HG03108 (cell line): ENCODE results near the gene GIT1.
A peak's percentile ranks its signal among the peaks of the same experiment; 100 is the strongest.
"Not testable (repeated sequence)": the region's sequence is repeated elsewhere in the genome, so short reads cannot be mapped to it uniquely, and the experiment has no call there.

Source experiments
- ATAC-seq: cut with Tn5 transposase; IDR thresholded peaks from one replicate; pipeline ENCODE4 v1.9.1; 2021; ENCODE audit warnings: moderate library complexity; ENCODE audit not compliant: unreplicated experiment

Gene GIT1

DNA sequence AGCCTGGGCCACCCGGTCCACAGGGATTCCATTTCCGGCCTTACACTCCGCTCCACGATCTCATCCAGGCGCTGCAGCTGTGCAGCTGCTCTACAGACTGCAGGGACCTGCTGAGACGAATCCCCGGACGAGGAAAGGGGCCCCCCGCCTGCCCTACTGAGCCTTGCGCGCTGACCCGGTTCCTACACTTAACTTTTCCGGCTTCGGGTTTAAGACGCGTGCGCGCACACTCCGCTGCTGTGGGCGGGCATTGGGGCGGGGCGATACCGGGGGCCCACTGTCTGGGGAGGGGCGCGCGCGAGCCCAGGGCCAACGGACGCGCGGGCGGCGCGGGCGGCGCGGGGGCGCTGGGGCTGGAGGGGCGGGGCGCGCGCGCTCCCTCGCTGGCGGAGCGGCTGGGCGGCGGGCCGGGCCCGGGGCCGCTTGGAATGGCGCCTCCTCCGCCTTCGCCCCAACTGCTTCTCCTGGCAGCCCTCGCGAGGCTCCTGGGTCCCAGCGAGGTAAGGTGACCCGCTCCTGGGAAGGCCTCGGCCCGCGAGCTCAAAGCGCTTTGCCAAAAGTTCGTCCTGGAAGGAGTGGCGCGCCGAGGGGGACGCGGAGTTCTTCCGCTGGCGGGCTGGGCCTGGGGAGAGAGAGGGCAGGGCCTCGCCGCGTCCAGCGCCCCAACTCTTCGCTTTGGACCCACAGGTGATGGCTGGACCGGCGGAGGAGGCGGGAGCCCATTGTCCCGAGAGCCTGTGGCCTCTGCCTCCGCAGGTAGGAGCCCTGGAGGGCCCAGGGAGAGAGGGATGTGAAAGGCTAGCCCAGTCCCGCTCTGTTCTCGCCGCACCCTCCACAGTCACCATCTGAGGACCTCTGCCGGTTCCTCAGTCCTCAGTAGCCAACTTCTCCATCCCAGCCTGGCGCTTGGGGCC, 20.9 kb downstream of the GIT1 start, which contains the start of gene TP53I13:
Gene TP53I13, plus strand, starts transcription at position 371 of the 914 bp plus-strand sequence. Its CDS starts 58 bp downstream, at position 429.
- ATAC-seq: peak; percentile 34

DNA sequence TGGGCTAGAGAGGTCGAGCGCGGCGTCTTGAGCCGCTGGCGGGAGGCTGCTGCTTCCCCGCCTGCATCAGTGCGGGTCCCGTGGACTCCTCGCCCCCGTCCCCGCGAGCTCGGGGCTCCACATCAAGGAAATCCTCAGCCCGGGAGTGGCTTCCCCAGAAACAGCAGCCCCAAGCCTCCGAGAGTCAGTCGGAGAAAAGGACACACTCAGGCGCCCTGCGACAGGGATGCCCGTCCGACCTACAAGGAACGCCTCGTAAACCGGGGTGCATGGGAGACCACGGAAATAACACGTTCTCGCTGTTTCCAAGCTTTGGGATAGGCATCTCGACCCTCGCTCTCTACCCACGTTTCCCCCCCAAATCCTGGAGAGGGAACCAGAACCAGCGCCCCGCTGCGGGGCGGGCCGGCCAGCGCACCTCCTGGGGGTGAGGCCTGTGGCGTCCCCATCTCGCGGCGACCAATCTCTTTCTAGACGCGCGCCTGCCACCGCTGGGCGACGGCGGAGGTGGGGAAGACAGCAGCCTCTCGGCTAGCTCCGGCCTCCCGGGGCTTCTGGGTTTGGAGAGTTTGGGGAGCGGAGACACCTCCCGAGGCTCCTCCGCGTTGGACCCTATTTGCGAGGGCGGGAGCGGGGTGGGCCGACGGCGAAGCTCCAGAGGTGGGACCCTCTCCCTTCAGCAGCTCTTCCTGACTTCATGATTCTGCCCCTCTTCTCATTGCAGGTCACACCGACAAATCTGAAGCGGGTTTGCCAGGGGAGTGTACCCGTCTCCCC, 21.7 kb downstream of the GIT1 start:
- peak; percentile 36 for ATAC-seq

DNA sequence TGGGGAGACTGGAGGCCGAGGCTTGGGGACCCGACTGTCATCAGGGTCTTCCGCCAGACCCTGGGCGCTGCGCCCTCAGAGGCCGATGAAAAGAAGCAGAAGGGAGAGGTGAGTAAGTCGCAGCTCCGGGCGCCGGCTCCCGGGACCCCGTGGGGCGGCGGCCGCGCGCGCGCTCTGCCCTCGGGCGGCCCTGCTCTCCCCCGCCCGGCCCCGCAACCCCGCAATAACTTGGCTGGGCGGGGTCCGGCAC, 22.2 kb downstream of the GIT1 start:
- peak; percentile 7 for ATAC-seq

DNA sequence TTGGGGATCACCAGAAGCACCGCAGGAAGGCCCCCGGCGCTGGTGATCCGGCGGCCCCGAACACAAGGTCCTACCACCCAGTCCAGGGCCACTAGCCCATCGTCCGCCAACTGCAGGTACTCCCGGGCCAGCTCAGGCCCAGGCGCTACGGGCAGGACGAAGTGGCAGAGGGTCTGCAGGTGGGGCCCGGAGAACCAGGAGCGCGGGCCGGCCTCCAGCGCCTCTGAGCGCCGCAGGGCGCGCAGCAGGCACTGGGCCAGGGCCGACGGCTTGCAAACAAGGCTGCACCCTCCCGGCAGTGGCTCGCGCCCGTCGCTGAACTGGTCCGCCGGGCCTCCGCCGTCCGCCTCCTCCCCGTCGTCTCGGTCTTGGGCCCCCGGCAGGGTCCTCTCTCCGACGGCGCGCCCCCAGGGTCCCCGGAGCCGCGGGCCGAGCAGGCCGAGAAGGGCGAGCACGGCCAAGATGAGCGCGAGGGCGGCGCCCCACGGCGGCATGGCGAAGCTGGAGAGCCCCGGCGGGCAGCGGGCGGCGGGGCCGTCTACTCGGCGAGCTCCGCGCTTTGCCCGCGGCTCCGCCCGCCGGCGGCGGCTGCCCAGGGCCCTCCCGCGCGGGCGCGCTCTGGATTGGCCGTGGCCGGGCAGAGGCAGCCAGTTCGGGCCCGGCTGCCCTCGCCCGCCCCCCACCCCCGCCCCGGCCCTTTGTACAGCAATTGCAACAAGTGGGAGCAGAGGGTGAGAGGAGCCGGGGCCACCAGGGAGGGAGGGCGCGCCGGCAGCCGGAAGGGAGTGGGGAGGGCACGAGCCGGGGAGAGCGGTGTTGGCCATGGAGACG, 22.8 kb downstream of the GIT1 start, which contains the start of gene ABHD15:
Gene ABHD15, minus strand, starts transcription at position 565 of the 831 bp plus-strand sequence. Its CDS starts 71 bp downstream, at position 494.
- peak; percentile 21 for ATAC-seq

DNA sequence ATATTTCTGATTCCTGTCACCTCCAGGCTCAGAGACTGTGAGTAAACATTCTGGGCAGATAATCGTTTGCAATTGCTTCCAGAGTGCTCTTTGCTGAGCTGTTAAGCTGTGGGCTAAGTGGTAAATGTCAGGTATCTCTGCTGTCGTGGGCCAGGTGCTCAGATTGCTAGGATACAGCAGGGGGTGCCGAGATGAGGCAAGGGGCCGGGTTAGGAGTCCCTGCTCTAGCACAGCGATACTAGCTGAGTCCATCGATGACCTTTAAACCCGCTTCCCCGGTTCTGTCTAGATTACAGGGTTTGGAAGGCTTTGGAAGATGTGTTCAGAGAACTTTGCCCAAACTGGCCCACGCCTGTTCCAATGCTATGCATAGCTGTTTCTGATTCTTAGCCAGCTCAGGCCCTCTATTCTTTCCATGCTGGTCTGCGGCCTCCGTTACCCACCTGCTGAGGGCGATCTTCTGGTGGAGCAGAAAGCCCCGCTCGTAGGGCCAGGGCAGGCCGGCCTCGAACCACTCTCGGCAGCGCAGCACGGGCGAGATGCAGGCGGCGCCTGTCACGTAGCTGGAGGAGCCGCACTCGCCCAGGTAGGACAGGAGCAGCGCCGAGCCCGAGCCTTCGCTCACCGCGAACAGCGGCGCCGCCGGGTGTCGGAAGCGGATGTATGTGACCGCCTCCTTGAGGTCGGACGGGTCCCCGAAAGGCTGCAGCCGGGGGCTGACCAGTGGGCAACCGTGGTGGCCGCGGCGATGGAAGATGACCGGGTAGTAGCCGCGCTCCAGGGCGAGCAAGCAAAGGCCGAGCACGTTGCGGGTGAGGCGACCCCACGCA, 23.6 kb downstream of the GIT1 start:
- peak; percentile 10 for ATAC-seq

DNA sequence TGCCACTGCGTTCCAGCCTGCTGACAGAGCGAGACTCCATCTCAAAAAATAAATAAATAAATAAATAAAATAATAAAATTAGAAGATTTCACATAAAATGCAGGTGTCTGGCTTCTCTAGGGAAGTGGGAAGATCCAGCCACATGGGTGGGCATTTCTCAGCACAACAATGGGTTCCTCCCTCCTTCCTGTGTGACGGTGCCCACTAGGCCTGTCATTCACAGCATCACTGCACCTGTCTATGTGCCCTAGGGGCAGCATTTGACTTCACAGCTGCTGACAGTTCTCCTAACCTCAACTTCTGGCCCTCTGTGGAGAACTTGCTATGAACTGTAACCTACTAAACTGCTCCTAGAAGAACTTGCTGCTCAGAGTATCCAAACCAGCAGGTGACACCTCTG, 25.6 kb downstream of the GIT1 start:
- ATAC-seq: no peak

DNA sequence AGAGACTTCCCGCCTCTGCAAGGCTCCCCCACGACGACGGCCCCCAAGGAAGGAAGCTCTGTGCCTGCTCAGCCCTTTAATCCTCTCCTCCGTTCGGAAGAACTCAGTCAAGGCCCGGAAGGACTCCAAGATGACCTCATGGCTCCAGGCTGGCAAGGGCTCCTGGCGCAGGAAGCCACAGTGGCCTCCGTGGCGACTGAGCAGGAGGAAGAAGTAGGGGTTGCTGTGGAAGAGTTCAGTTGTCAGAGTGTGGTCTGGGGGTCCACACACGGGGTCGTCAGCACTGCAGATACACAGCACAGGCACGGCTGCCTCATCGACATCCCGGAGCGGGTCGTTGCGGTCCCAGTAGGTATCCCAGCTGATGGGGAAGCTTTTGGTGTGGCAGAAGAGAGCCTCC, 26.8 kb downstream of the GIT1 start:
- ATAC-seq: no peak

DNA sequence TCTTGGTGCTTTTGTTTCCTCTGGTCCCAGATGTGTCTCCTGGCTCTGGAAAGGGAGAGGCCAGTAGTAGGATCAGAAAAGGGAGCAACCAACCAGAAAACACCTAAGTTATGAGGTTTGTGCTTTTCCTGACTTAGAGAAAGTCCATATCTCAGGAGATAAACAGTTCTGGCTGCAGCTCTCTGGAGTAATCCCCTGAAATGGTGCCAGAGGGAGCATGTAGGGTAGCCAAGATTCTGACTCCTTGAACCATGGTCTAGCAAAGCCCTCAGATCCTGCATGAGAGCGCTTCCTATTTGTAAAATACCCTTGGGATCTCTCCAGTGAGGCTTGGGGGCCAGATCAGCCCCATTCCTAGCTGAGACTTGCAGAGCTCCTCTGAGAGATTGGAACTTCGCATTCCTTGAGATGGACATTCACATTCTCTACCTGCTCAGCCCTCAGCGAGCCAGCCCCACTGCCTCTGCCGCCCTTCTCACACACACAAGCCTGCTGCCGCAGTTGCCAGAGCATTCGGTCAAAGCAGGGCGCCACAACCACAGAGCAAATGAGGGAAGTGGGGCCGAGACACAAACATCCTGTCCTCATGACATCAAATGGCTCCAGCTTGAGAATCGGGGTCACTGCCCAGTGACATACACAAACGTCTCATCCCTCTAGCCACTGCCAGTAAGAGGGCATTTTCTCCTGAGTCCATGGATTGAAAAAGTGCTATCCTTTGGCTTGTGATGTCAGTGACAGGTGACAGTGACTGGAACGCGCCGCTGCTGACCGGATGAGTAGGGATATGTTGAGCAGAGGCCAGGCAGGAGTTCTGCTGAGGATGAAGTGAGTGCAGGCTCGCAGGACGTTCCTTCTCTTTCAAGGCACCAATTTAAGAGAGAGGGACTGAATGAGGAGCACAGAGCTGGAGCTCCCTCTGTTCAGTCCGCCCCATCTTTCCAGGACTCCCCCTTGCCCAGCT, 27.6 kb downstream of the GIT1 start:
- no peak for ATAC-seq

DNA sequence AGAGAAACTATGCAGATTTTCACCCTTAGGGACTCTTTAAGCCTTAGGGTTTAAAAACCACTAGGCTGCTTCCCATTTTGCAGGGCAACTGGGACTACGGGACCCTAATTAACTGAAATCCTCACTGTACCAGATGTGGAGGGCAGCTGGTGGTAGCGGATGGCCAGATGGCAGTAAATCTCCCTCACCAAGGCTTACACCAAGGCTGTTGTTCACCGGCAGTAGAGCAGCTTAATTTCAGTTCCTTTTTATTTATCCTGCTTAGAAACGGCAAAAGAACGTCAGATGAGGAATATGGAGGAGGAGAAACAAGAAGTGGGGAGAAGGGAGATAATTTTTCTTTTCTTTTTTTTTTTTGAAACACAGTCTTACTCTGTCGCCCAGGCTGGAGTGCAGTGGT, 29.1 kb downstream of the GIT1 start:
- ATAC-seq: no peak

DNA sequence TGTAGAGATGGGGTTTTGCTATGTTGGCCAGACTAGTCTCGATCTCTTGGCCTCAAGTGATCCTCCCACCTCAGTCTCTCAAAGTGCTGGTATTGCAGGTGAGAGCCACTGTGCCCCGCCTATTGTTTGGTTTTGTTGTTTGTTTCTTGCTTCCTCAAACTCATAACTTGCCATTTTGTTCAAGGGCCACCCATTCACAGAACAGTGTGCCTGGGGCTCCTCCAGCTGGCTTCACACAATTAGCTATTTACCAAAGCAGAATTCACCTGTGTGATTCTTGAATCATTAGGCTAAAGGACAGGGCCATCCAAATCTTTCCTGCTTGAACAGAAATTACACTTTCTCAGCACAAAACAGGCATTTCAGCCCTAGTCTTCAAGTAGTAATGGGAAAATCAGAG, 29.8 kb downstream of the GIT1 start:
- no peak for ATAC-seq

DNA sequence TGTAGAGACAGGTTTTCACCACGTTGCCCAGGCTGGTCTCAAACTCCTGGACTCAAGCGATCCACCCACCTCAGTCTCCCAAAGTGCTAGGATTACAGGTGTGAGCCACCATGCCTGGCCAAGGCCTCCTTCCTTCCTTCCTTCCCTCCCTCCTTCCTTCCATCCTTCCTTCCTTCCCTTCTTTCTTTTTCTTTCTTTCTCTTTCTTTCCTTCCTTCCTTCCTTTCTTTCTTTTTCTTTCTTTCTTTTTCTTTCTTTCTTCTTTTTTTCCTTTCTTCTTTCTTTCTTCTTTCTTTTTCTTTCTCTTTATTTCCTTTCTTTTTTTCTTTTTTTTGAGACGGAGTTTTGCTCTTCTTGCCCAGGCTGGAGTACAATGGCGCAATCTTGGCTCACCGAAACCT, 31.3 kb downstream of the GIT1 start:
- not testable (repeated sequence) for ATAC-seq

DNA sequence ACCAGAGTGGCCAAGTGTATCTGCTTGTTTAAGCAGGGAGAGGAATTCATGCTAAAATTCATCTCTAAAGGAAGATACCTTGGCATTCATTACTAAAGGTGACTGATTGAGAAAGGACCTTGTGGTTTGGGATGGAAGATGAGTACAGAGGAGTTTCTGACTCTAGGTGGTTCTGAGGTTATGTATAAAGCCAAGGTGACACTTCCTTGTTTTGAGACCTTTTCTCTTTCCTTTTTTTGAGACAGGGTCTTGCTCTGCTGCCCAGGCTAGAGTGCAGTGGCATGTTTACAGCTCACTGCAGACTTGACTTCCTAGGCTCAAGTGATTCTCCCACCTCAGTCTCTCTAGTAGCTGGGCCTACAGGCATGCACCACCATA, 31.7 kb downstream of the GIT1 start:
- ATAC-seq: no peak

DNA sequence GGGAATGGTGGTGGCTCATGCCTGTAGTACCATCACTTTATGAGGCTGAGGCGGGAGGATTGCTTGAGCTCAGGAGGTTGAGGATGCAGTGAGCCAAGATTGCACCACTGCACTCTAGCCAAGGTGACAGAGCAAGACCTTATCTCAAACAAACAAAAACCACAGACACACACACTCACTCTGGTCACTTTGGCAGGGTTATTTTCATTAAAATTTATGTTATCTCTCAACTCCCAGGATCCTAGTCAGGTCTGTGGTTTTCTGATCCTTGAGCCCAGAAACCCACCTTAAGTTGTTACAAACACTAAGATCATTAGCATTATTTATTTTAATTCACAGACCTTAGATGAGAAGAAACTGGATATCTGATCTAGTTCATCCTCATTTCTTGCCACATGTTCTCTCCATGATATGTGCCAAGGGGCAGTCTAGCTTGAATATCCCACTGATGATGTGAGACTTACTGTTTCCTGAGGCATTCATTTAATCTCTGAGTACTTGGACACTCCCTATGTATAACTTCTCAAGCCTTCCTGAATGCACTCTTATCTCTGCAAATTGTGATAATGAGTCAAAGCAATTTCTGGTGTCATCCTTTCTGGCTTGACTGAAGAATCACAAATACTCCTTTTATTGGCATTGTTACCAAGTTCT, 32.2 kb downstream of the GIT1 start:
- ATAC-seq: no peak

DNA sequence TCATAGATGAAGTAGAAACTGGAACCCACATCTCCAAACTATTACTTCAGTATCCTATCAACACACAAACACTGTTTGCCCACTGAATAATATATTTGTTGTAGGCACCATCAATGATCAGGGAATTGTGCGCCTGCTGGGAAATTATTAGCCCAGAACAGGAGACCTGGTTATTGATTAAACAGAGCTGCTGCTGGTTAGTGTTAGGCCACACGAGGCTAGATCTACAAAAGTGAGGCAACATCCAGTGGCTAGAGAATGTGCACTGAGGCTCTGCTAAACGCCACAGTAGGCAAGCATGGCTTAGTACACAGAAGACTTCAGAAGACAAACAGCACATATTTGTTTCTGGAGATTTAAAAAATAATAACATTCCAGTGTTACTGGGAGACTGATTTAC, 33.6 kb downstream of the GIT1 start:
- ATAC-seq: no peak

DNA sequence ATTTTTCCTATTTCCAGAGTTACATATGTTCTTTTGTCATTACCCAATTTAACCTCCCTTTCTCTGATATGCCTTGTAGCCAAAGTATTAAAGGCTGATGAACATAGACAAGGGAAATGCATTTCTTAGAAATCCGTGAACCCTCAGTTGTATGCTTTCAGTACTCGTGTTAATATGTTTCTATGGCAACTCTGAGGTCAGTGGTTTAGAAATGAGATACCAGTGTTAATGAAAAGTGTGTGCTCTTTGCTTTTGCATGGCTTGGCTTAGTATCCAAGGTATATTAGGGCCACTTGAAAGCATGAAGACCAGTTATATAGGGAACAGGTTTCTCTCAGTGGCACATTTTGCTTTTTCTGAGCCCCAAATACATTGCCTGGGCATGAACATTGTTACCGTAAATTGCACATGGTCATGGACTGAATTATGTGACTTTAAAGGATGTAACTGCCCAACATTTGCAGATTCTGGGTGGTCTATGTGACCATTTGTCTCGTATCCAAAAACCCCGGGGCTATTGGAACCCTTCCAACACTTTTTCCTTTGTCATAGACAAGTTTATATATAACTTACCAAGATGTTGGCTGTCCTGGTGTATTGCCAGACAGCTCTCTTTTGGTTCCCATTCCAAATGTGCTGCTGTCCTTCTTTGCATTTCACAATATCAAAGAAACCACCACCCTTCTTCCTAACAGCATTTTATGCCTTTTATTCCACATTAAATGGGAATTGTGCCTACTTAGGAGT, 40.1 kb downstream of the GIT1 start:
- no peak for ATAC-seq

DNA sequence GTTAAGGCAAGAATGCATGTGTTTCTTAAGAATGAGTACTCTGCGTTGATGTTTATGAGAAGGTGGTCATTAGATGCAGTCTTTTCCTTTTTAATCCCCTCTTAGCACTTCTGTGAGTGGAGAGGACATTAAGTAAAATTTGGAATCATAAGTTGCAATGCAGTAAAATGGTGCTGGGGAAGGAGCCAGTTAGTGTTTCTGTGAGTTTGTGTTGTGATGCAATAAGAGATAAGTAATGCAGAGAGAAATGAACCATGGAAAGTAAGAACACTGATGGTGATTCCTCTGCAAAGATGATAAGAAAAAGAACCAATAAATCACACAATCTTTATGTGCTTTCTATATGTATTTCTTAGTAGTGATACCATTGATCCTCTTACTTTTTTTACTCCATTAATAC, 42.6 kb downstream of the GIT1 start:
- no peak for ATAC-seq

DNA sequence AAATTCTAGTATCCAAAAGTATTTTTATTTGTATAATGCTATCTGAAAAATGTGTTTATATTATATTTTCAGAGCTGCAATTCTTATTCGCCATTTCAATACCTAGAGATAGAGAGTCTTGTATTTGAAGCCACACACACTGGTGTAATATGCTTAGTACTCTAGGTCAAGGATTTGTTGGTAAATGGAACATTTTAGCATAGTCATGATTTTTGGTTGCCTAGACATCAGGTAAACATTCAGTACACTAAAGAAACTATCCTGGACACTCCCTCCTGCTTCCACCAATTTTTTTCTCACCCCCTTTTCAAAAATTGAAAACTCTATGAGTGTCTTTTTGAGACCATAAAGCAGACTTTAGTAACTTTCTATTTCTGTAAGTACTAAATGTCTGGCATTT, 43.4 kb downstream of the GIT1 start:
- ATAC-seq: no peak

DNA sequence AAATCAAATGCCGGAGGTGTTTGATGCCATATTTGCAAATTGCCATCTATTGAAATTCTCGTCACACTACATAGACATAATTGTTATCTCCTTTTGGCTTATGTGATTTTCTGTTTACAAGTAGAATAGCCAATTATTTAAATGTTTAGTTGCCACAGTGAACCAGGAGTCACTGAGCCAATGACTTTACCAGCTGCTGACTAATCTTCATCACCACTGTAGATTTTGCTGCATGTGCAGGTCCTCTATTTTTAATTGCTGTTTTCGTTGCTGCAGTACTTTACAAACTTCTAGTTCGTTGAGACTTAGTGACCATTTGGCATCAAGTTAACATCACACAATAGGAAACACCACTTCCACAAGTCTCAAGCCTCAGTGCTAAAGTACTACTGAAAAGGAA, 45.4 kb downstream of the GIT1 start:
- no peak for ATAC-seq
